ENCODE results near the gene CXCL9. TPM values are rescaled to one million over a fixed set of nuclear protein-coding genes. Genes with fewer than 3 reads are reported as not detected.
"Not testable (repeated sequence)": the region's sequence is repeated elsewhere in the genome, so short reads cannot be mapped to it uniquely, and the experiment has no call there.

The CXCL9 gene
- total and polyA plus RNA-seq, 11 donors, result 0.07 to 372 (median 0.45) TPM; not detected in 1

DNA sequence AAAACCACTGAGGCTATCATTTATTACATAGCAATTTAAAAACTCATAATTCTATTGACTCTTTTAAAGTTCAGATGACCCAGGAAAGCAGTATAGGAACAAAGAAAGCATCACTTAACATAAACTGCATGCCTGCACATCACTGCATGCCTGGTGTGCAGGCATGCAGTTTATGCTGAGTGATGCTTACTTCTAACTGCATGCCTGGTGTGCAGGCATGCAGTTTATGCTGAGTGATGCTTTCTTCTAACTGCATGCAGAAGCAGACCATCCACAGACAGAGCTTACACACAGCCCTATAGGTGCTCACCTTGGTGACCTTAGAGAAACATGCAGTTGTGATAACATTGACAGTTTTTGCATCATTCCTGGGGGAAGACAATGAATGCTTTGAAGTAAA lies 33.5 kb downstream of the CXCL9 start:
- Histone ChIP-seq H3K4me3 (no peak overlapping the region), H3K27ac (no peak overlapping the region), H3K4me1 (no peaks in the 10 kb centered on the region), H3K27me3 (no peaks in the 10 kb centered on the region), H3K9me3 (peaks cover 0 to 10% (median 0%) of the 10 kb centered on the region in 12 donors), H3K36me3 (peaks cover 0 to 100% (median 100%) of the 10 kb centered on the region in 9 donors)
- DNase-seq (no peak), ATAC-seq (no peak)
- TF ChIP-seq, protein P1, sequence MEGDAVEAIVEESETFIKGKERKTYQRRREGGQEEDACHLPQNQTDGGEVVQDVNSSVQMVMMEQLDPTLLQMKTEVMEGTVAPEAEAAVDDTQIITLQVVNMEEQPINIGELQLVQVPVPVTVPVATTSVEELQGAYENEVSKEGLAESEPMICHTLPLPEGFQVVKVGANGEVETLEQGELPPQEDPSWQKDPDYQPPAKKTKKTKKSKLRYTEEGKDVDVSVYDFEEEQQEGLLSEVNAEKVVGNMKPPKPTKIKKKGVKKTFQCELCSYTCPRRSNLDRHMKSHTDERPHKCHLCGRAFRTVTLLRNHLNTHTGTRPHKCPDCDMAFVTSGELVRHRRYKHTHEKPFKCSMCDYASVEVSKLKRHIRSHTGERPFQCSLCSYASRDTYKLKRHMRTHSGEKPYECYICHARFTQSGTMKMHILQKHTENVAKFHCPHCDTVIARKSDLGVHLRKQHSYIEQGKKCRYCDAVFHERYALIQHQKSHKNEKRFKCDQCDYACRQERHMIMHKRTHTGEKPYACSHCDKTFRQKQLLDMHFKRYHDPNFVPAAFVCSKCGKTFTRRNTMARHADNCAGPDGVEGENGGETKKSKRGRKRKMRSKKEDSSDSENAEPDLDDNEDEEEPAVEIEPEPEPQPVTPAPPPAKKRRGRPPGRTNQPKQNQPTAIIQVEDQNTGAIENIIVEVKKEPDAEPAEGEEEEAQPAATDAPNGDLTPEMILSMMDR (IDR thresholded peaks at IDR 0.05), result no peak
- TF ChIP-seq POLR2A (IDR thresholded peaks at IDR 0.05), result no peak
- intact Hi-C loops (cut with DNase I), result loop anchor here in 1 of 10 donors (10.0 kb wide), 1 partner anchor 169 kb away; no protein-coding TSS in a partner anchor

DNA sequence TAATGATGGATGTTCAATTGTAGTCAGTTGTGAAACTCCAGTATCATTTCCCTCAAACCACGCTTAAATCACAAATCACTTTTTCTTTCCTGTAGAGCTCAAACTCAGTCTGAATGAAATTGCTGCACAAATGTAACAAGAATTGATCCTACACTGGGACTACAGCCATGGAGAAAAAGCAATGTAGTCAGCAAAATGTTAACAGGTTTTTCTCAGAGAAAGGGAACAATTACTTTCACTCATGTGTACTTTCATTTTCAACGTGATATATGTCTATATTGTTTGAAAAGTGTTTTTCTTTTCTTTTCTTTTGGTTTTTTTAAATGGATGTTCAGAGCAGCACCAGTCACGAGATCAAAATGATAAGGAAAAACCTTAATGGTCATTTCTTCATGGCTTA lies 39.2 kb downstream of the CXCL9 start:
- Histone ChIP-seq H3K27ac (no peak overlapping the region), H3K36me3 (peaks cover 5 to 100% (median 98%) of the 10 kb centered on the region in 9 donors), H3K4me1 (no peaks in the 10 kb centered on the region), H3K4me3 (no peak overlapping the region), H3K9me3 (peaks cover 0 to 6% (median 0%) of the 10 kb centered on the region in 12 donors), H3K27me3 (no peaks in the 10 kb centered on the region)
- TF ChIP-seq POLR2A (IDR thresholded peaks at IDR 0.05), result no peak
- TF ChIP-seq, protein P1 (IDR thresholded peaks at IDR 0.05), result no peak
- intact Hi-C loops (cut with DNase I), result no loop called here
- DNase-seq, result no peak
- ATAC-seq, result no peak
- 90 to 93% (median 92%) methylated on average over 3 of the region's 3 CpGs for WGBS, 4 donors

DNA sequence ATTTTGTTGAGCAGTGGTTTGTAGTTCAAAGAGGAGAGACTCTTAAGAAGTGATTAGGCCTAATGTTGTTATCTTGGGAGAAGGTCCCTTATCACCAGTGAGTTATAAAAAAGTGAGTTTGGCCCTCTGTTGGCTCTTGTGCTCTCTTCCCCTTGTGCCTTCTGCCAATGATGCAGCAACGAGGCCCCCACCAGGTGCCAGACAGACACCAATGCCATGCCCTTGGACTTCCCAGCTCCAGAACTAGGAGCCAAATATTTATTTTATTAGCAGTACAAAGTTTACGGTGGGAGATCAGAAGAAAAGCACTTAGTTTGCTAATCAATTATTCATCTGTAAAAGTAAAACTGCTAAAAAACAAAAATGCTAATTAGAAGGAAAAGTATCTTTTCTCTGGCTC lies 43.8 kb downstream of the CXCL9 start:
- peaks cover 5 to 99% (median 95%) of the 10 kb centered on the region in 9 donors for H3K36me3 ChIP-seq
- no peaks in the 10 kb centered on the region for H3K27me3 ChIP-seq
- no peak for DNase-seq
- H3K9me3 ChIP-seq, result peaks cover 0 to 18% (median 0%) of the 10 kb centered on the region in 12 donors
- no peak for ATAC-seq
- H3K27ac ChIP-seq, result no peak overlapping the region
- TF ChIP-seq, protein P1 (IDR thresholded peaks at IDR 0.05), result no peak
- no peak for TF ChIP-seq POLR2A (IDR thresholded peaks at IDR 0.05)
- intact Hi-C loops (cut with DNase I), result no loop called here
- no peak overlapping the region for H3K4me3 ChIP-seq
- no peaks in the 10 kb centered on the region for H3K4me1 ChIP-seq
- 48 to 50% (median 48%) methylated on average over 2 of the region's 2 CpGs for WGBS, 4 donors

DNA sequence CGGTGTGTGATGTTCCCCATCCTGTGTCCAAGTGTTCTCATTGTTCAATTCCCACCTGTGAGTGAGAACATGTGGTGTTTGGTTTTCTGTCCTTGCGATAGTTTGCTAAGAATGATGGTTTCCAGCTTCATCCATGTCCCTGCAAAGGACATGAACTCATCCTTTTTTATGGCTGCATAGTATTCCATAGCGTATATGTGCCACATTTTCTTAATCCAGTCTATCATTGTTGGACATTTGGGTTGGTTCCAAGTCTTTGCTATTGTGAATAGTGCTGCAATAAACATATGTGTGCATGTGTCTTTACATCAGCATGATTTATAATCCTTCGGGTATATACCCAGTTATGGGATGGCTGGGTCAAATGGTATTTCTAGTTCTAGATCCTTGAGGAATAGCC lies 45.2 kb downstream of the CXCL9 start:
- H3K4me3 ChIP-seq; H3K27me3 ChIP-seq; H3K4me1 ChIP-seq; intact Hi-C loops (cut with DNase I); ATAC-seq; H3K27ac ChIP-seq; DNase-seq: not testable (repeated sequence)
- 87 to 98% (median 93%) methylated on average over 3 to 4 of the region's 4 CpGs for WGBS, 4 donors
- Histone ChIP-seq H3K9me3 (peaks cover 0 to 18% (median 0%) of the 10 kb centered on the region in 12 donors), H3K36me3 (peaks cover 5 to 99% (median 95%) of the 10 kb centered on the region in 9 donors)

DNA sequence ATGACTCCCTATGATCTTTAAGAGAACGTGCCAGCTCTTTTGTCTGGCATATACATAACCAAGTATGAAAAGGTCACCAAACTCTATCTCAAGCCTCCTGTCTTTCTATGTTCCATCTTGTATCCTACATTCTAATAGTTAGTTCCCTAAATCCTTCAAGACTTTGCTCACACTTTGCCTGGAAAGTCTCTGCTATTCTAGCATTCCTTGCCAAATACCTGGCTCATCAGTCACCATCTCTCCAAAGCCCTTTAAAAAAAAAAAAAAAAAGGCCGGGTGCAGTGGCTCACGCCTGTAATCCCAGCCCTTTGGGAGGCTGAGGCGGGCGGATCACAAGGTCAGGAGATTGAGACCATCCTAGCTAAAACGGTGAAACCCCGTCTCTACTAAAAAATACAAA lies 48.8 kb downstream of the CXCL9 start:
- whole genome bisulfite sequencing, 4 donors, result 95 to 99% (median 95%) methylated on average over 7 of the region's 7 CpGs
- H3K36me3 ChIP-seq, result peaks cover 1 to 100% (median 97%) of the 10 kb centered on the region in 9 donors
- H3K27me3 ChIP-seq; H3K27ac ChIP-seq; H3K4me1 ChIP-seq; intact Hi-C loops (cut with DNase I); DNase-seq; H3K4me3 ChIP-seq; ATAC-seq: not testable (repeated sequence)
- H3K9me3 ChIP-seq, result peaks cover 0 to 16% (median 0%) of the 10 kb centered on the region in 12 donors

DNA sequence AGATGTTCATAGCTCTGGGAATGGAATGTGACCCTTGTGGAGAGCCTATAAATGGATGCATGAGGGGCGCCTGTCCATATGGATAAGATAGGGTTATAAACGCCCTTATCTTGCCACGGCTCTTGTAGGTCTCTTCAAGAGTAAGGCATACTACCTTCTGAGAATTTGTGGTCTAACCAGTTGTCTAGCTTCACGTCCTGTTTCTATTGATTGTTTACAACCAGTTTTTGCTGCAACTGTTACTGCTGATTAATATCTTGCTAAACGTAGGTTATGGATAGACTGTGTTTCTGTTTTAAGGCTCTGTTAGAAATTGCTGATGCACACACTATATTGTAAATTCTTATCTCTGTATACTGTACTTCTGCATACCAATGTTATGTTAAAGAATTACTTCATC lies 52.5 kb downstream of the CXCL9 start:
- H3K27me3 ChIP-seq; H3K9me3 ChIP-seq; DNase-seq; H3K4me3 ChIP-seq; H3K4me1 ChIP-seq; H3K27ac ChIP-seq; intact Hi-C loops (cut with DNase I); ATAC-seq: not testable (repeated sequence)
- H3K36me3 ChIP-seq, result peaks cover 0 to 100% (median 94%) of the 10 kb centered on the region in 9 donors
- WGBS, 4 donors, result 59 to 78% (median 72%) methylated on average over 5 of the region's 5 CpGs

Measured in heart left ventricle (tissue), 16 donors.